Ishikawa (cell line): ENCODE data around the gene TWNK.

Experiments used
- CEBPB ChIP-seq: IDR thresholded peaks from 2 replicates; pipeline ENCODE4 v1.6.1; 2012
- CREB1 ChIP-seq: IDR thresholded peaks from 2 replicates; pipeline ENCODE4 v1.6.1; 2012; ENCODE audit warnings: low read depth
- EGR1 ChIP-seq: IDR thresholded peaks from 2 replicates; pipeline ENCODE4 v1.6.1; 2012
- EP300 ChIP-seq: IDR thresholded peaks from 2 replicates; pipeline ENCODE4 v1.6.1; 2012; ENCODE audit warnings: borderline replicate concordance
- FOXM1 ChIP-seq: IDR thresholded peaks from 2 replicates; pipeline ENCODE4 v1.6.1; 2012; ENCODE audit warnings: low read depth, borderline replicate concordance
- MAX ChIP-seq: IDR thresholded peaks from 2 replicates; pipeline ENCODE4 v1.6.1; 2012
- NFIC ChIP-seq: IDR thresholded peaks from 2 replicates; pipeline ENCODE4 v1.6.1; 2012
- RAD21 ChIP-seq: IDR thresholded peaks from 2 replicates; pipeline ENCODE4 v1.6.1; 2012; ENCODE audit warnings: low read depth
- REST ChIP-seq: IDR thresholded peaks from 2 replicates; pipeline ENCODE4 v1.6.1; 2012; ENCODE audit warnings: low read depth, mild to moderate bottlenecking
- TAF1 ChIP-seq: IDR thresholded peaks from 2 replicates; pipeline ENCODE4 v1.6.1; 2012; ENCODE audit warnings: low read depth, mild to moderate bottlenecking
- TCF12 ChIP-seq: IDR thresholded peaks from 2 replicates; pipeline ENCODE4 v1.6.1; 2012; ENCODE audit warnings: low read depth
- TEAD4 ChIP-seq: IDR thresholded peaks from 2 replicates; pipeline ENCODE4 v1.6.1; 2012
- YY1 ChIP-seq: IDR thresholded peaks from 2 replicates; pipeline ENCODE4 v1.6.1; 2012; ENCODE audit warnings: low read depth
- ZBTB7A ChIP-seq: IDR thresholded peaks from 2 replicates; pipeline ENCODE4 v1.6.1; 2012; ENCODE audit warnings: low read depth
- TF ChIP-seq, protein P1 (sequence below): IDR thresholded peaks from 2 replicates; pipeline ENCODE4 v1.6.1; 2012

TWNK gene

GRCh38 chr10:101018600-101019439 is 31.5 kb downstream of the TWNK start:
- TF ChIP-seq YY1, result 0 out of 2 replicates have a peak, but pooled peaks have one; percentile 39
- 0 out of 2 replicates have a peak, but pooled peaks have one; percentile 10 for TF ChIP-seq TEAD4
- no peak for TF ChIP-seq CEBPB
- no peak for TF ChIP-seq FOXM1
- TF ChIP-seq TAF1, result peak; percentile 30; the same call in 1 of the 2 replicates
- TF ChIP-seq TCF12, result peak; percentile 43; the same call in 1 of the 2 replicates
- TF ChIP-seq RAD21, result peak; percentile 91
- TF ChIP-seq MAX, result peak; percentile 78

DNA sequence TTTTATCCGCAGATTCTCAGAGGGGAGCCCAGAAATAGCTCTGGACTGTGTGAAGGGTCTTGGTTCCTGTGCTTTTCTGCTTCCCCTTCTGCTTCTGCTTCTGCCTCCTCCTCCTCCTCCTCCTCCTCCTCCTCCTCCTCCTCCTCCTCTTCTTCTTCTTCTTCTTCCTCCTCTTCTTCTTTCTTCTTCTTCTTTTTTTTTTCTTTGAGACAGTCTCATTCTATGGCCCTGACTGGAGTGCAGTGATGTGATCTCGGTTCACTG is 32.0 kb downstream of the TWNK start:
- no peak for TF ChIP-seq EGR1
- TF ChIP-seq CREB1, result no peak
- TF ChIP-seq, protein P1, sequence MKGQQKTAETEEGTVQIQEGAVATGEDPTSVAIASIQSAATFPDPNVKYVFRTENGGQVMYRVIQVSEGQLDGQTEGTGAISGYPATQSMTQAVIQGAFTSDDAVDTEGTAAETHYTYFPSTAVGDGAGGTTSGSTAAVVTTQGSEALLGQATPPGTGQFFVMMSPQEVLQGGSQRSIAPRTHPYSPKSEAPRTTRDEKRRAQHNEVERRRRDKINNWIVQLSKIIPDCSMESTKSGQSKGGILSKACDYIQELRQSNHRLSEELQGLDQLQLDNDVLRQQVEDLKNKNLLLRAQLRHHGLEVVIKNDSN, result no peak
- TF ChIP-seq CEBPB, result no peak
- TF ChIP-seq MAX, result no peak
- TF ChIP-seq TAF1, result no peak
- no peak for TF ChIP-seq EP300
- TF ChIP-seq RAD21, result no peak
- no peak for TF ChIP-seq NFIC
- TF ChIP-seq FOXM1, result no peak
- TF ChIP-seq REST, result no peak
- TF ChIP-seq ZBTB7A, result no peak
- TF ChIP-seq YY1, result no peak
- TF ChIP-seq TEAD4, result no peak
- TF ChIP-seq TCF12, result no peak

GRCh38 chr10:101020427-101021075 is 33.2 kb downstream of the TWNK start:
- no peak for TF ChIP-seq TCF12
- no peak for TF ChIP-seq MAX
- TF ChIP-seq YY1, result no peak
- no peak for TF ChIP-seq EGR1
- TF ChIP-seq TAF1, result no peak
- TF ChIP-seq ZBTB7A, result no peak
- TF ChIP-seq REST, result no peak
- no peak for TF ChIP-seq TEAD4
- no peak for TF ChIP-seq CEBPB
- TF ChIP-seq RAD21, result no peak
- no peak for TF ChIP-seq EP300
- TF ChIP-seq, protein P1, result no peak

GRCh38 chr10:101021239-101021638 is 33.9 kb downstream of the TWNK start:
- TF ChIP-seq CEBPB (no peak), YY1 (no peak), TCF12 (no peak), MAX (no peak), TAF1 (no peak), ZBTB7A (no peak), EP300 (no peak), FOXM1 (no peak), EGR1 (no peak), RAD21 (no peak), REST (no peak), CREB1 (no peak), TEAD4 (no peak), NFIC (no peak)
- TF ChIP-seq, protein P1, result no peak
